Measurements from ENCODE around the gene LGR6. TPM values are rescaled to one million over a fixed set of nuclear protein-coding genes. Genes with fewer than 3 reads are reported as not detected.

The LGR6 gene
- total and polyA plus RNA-seq, 2 experiments from 2014 or later: 0.66 to 0.89 TPM

DNA sequence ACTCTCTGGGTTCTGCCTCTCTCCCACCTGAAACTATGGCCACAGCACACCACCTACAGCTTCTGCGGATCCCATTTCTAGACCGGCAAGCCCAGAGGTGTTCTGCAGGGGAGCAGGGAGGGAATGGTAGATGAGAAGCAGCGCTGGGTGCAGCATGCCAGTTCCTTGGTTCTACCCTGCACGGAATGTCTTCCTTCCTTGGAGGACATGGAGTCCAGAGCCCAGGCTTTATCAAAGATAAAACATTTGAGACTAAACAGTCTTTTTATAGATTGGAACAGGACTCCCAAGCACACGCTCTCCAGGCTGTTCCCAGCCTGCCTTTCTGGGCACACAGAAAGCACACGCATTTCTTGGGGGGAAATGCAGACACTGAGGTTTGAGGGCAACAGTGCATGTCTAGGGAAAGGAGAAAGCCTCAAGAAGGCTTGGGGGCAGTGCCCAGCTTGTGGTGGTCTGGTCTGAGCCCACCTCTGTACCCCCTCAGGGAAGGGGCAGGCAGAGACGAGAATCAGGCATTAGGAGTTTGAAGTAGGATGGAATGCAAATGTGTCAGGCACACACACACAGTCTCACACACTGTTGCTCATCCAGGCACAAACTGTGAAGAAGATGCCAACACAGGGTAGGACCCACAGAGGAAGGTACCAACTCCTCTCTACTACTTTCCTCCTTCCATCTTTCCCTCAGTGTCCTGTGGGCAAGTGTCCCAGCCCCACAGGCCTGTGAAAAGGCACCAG, 29.7 kb downstream of the LGR6 start:
- Histone ChIP-seq H3K9me2 (ENCODE audit: insufficient read depth) (0 out of 2 replicates have a peak, but pooled peaks cover 2% of the 10 kb centered on the region), H3K4me3 (no peak overlapping the region), H4K20me1 (replicated peaks; ENCODE audit: insufficient read depth) (no peaks in the 10 kb centered on the region), H3K4me1 (ENCODE audit: insufficient read depth) (no peaks in the 10 kb centered on the region), H3F3A (replicated peaks; ENCODE audit: low read depth) (no peaks in the 10 kb centered on the region), H3K36me3 (ENCODE audit: insufficient read depth) (no peaks in the 10 kb centered on the region), H3K27ac (ENCODE audit: low read depth) (no peak overlapping the region), H3K27me3 (ENCODE audit: insufficient read depth) (no peaks in the 10 kb centered on the region), H3K79me2 (replicated peaks; ENCODE audit: insufficient read depth) (no peaks in the 10 kb centered on the region), H3K4me2 (no peak overlapping the region), H2AFZ (peak overlapping the region; percentile 47; the same call in 1 of the 2 replicates)
- H3K36me3 Mint-ChIP-seq (ENCODE audit: low read depth): no peaks in the 10 kb centered on the region
- TF ChIP-seq JUNB (IDR thresholded peaks at IDR 0.05; ENCODE audit: unreplicated experiment): no peak
- TF ChIP-seq ZNF331 (CRISPR knock-in tag; IDR thresholded peaks at IDR 0.05; ENCODE audit: low read depth): no peak
- no peak for TF ChIP-seq NANOG (IDR thresholded peaks at IDR 0.05; ENCODE audit: borderline replicate concordance)
- TF ChIP-seq STAT1 (IDR thresholded peaks at IDR 0.05; ENCODE audit: unreplicated experiment): no peak
- TF ChIP-seq, protein P1, sequence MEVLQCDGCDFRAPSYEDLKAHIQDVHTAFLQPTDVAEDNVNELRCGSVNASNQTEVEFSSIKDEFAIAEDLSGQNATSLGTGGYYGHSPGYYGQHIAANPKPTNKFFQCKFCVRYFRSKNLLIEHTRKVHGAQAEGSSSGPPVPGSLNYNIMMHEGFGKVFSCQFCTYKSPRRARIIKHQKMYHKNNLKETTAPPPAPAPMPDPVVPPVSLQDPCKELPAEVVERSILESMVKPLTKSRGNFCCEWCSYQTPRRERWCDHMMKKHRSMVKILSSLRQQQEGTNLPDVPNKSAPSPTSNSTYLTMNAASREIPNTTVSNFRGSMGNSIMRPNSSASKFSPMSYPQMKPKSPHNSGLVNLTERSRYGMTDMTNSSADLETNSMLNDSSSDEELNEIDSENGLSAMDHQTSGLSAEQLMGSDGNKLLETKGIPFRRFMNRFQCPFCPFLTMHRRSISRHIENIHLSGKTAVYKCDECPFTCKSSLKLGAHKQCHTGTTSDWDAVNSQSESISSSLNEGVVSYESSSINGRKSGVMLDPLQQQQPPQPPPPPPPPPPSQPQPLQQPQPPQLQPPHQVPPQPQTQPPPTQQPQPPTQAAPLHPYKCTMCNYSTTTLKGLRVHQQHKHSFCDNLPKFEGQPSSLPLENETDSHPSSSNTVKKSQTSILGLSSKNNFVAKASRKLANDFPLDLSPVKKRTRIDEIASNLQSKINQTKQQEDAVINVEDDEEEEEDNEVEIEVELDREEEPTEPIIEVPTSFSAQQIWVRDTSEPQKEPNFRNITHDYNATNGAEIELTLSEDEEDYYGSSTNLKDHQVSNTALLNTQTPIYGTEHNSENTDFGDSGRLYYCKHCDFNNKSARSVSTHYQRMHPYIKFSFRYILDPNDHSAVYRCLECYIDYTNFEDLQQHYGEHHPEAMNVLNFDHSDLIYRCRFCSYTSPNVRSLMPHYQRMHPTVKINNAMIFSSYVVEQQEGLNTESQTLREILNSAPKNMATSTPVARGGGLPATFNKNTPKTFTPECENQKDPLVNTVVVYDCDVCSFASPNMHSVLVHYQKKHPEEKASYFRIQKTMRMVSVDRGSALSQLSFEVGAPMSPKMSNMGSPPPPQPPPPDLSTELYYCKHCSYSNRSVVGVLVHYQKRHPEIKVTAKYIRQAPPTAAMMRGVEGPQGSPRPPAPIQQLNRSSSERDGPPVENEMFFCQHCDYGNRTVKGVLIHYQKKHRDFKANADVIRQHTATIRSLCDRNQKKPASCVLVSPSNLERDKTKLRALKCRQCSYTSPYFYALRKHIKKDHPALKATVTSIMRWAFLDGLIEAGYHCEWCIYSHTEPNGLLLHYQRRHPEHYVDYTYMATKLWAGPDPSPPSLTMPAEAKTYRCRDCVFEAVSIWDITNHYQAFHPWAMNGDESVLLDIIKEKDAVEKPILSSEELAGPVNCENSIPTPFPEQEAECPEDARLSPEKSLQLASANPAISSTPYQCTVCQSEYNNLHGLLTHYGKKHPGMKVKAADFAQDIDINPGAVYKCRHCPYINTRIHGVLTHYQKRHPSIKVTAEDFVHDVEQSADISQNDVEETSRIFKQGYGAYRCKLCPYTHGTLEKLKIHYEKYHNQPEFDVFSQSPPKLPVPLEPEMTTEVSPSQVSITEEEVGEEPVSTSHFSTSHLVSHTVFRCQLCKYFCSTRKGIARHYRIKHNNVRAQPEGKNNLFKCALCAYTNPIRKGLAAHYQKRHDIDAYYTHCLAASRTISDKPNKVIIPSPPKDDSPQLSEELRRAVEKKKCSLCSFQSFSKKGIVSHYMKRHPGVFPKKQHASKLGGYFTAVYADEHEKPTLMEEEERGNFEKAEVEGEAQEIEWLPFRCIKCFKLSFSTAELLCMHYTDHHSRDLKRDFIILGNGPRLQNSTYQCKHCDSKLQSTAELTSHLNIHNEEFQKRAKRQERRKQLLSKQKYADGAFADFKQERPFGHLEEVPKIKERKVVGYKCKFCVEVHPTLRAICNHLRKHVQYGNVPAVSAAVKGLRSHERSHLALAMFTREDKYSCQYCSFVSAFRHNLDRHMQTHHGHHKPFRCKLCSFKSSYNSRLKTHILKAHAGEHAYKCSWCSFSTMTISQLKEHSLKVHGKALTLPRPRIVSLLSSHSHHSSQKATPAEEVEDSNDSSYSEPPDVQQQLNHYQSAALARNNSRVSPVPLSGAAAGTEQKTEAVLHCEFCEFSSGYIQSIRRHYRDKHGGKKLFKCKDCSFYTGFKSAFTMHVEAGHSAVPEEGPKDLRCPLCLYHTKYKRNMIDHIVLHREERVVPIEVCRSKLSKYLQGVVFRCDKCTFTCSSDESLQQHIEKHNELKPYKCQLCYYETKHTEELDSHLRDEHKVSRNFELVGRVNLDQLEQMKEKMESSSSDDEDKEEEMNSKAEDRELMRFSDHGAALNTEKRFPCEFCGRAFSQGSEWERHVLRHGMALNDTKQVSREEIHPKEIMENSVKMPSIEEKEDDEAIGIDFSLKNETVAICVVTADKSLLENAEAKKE (CRISPR knock-in tag; IDR thresholded peaks at IDR 0.05): no peak
- no peak for TF ChIP-seq EZH2 (IDR thresholded peaks at IDR 0.05; ENCODE audit: low read depth, unreplicated experiment)
- TF ChIP-seq, protein P2, sequence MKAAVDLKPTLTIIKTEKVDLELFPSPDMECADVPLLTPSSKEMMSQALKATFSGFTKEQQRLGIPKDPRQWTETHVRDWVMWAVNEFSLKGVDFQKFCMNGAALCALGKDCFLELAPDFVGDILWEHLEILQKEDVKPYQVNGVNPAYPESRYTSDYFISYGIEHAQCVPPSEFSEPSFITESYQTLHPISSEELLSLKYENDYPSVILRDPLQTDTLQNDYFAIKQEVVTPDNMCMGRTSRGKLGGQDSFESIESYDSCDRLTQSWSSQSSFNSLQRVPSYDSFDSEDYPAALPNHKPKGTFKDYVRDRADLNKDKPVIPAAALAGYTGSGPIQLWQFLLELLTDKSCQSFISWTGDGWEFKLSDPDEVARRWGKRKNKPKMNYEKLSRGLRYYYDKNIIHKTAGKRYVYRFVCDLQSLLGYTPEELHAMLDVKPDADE (IDR thresholded peaks at IDR 0.05): no peak
- TF ChIP-seq ZNF114 (CRISPR knock-in tag; IDR thresholded peaks at IDR 0.05): no peak
- TF ChIP-seq EZH2phosphoT487 (IDR thresholded peaks at IDR 0.05; ENCODE audit: unreplicated experiment): no peak
- no peak for TF ChIP-seq CREB1 (CRISPR knock-in tag; IDR thresholded peaks at IDR 0.05; ENCODE audit: low read depth)
- TF ChIP-seq, protein P3, sequence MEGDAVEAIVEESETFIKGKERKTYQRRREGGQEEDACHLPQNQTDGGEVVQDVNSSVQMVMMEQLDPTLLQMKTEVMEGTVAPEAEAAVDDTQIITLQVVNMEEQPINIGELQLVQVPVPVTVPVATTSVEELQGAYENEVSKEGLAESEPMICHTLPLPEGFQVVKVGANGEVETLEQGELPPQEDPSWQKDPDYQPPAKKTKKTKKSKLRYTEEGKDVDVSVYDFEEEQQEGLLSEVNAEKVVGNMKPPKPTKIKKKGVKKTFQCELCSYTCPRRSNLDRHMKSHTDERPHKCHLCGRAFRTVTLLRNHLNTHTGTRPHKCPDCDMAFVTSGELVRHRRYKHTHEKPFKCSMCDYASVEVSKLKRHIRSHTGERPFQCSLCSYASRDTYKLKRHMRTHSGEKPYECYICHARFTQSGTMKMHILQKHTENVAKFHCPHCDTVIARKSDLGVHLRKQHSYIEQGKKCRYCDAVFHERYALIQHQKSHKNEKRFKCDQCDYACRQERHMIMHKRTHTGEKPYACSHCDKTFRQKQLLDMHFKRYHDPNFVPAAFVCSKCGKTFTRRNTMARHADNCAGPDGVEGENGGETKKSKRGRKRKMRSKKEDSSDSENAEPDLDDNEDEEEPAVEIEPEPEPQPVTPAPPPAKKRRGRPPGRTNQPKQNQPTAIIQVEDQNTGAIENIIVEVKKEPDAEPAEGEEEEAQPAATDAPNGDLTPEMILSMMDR (conservative IDR thresholded peaks at IDR 0.05; ENCODE audit: low read depth in 2 of 2): no peak
- TF ChIP-seq POLR2AphosphoS5 (IDR thresholded peaks at IDR 0.05; ENCODE audit: low read depth): no peak
- TF ChIP-seq, protein P4, sequence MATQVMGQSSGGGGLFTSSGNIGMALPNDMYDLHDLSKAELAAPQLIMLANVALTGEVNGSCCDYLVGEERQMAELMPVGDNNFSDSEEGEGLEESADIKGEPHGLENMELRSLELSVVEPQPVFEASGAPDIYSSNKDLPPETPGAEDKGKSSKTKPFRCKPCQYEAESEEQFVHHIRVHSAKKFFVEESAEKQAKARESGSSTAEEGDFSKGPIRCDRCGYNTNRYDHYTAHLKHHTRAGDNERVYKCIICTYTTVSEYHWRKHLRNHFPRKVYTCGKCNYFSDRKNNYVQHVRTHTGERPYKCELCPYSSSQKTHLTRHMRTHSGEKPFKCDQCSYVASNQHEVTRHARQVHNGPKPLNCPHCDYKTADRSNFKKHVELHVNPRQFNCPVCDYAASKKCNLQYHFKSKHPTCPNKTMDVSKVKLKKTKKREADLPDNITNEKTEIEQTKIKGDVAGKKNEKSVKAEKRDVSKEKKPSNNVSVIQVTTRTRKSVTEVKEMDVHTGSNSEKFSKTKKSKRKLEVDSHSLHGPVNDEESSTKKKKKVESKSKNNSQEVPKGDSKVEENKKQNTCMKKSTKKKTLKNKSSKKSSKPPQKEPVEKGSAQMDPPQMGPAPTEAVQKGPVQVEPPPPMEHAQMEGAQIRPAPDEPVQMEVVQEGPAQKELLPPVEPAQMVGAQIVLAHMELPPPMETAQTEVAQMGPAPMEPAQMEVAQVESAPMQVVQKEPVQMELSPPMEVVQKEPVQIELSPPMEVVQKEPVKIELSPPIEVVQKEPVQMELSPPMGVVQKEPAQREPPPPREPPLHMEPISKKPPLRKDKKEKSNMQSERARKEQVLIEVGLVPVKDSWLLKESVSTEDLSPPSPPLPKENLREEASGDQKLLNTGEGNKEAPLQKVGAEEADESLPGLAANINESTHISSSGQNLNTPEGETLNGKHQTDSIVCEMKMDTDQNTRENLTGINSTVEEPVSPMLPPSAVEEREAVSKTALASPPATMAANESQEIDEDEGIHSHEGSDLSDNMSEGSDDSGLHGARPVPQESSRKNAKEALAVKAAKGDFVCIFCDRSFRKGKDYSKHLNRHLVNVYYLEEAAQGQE (IDR thresholded peaks at IDR 0.05; ENCODE audit: unreplicated experiment): no peak
- no peaks in the 10 kb centered on the region for H3K9me3 Mint-ChIP-seq
- no peak for ATAC-seq
- H3K27ac Mint-ChIP-seq: no peak overlapping the region
- peaks cover 10% of the 10 kb centered on the region for H3K27me3 Mint-ChIP-seq (ENCODE audit: insufficient read depth, low read depth, poor library complexity)
- no peak overlapping the region for H3K4me3 Mint-ChIP-seq
- no peak for DNase-seq (ENCODE audit: low spot score)
- H3K4me1 Mint-ChIP-seq: peaks cover 14% of the 10 kb centered on the region

All from GM23338 (cell line).